OCI-LY3 (cell line): ENCODE results near the gene SPRYD4.
A peak's percentile ranks its signal among the peaks of the same experiment; 100 is the strongest.

Source experiments
- H2AFZ ChIP-seq: fragments of 200-600, 300-600 bp; shearing (Covaris generic); 2 replicates; pipeline ENCODE4 v1.6.0; 2014; ENCODE audit warnings: antibody characterized with exemption, low read depth, low read length
- H3K27ac ChIP-seq: fragments of 200-600, 300-600 bp; sonication (generic); 2 replicates; pipeline ENCODE4 v1.5.1; 2014; ENCODE audit warnings: mild to moderate bottlenecking, low read length, moderate library complexity, mixed read lengths
- H3K27me3 ChIP-seq: fragments of 200-600, 300-600 bp; sonication (generic); 2 replicates; pipeline ENCODE4 v1.6.1; 2014; ENCODE audit warnings: low read depth, low read length, mixed read lengths
- H3K36me3 ChIP-seq: fragments of 200-600, 300-600 bp; sonication (generic); replicated peaks from 2 replicates; pipeline ENCODE3; 2014; ENCODE audit warnings: low read depth, low read length, mixed read lengths
- H3K4me1 ChIP-seq: fragments of 300-600, 200-600 bp; sonication (generic); 2 replicates; pipeline ENCODE4 v1.6.1; 2014; ENCODE audit warnings: low read length, mixed read lengths
- H3K4me2 ChIP-seq: fragments of 200-600, 300-600 bp; sonication (generic); 2 replicates; pipeline ENCODE4 v1.6.1; 2014; ENCODE audit warnings: low read length, mixed read lengths
- H3K4me3 ChIP-seq: fragments of 300-600, 200-600 bp; sonication (generic); 2 replicates; pipeline ENCODE4 v1.5.1; 2014; ENCODE audit warnings: antibody characterized with exemption, mild to moderate bottlenecking, low read length, moderate library complexity
- H3K79me2 ChIP-seq: fragments of 300-600, 200-600 bp; shearing (Covaris generic); 2 replicates; pipeline ENCODE4 v1.6.1; 2014; ENCODE audit warnings: mild to moderate bottlenecking, low read length, mixed read lengths
- H3K9ac ChIP-seq: fragments of 300-600, 200-600 bp; shearing (Covaris generic); 2 replicates; pipeline ENCODE4 v1.6.0; 2014; ENCODE audit warnings: mild to moderate bottlenecking, low read length, moderate library complexity
- H3K9me3 ChIP-seq: fragments of 200-600, 300-600 bp; shearing (Covaris generic); 2 replicates; pipeline ENCODE4 v1.6.1; 2014; ENCODE audit warnings: low read length, mixed read lengths; ENCODE audit not compliant: insufficient read depth
- H4K20me1 ChIP-seq: fragments of 200-600, 300-600 bp; sonication (generic); 2 replicates; pipeline ENCODE4 v1.6.1; 2016; ENCODE audit warnings: low read length, mixed read lengths; ENCODE audit not compliant: insufficient read depth
- EZH2phosphoT487 ChIP-seq: fragments of 200-600 bp; shearing (Covaris generic); IDR thresholded peaks from 2 replicates; pipeline ENCODE4 v1.6.1; 2018; ENCODE audit warnings: antibody characterized with exemption, mixed run types, low read depth
- TF ChIP-seq, protein P1 (sequence below): fragments of 200-600, 300-600 bp; sonication (generic); IDR thresholded peaks from 2 replicates; pipeline ENCODE4 v1.5.1; 2014; ENCODE audit warnings: antibody characterized with exemption, low read length, low read depth

Gene SPRYD4

DNA sequence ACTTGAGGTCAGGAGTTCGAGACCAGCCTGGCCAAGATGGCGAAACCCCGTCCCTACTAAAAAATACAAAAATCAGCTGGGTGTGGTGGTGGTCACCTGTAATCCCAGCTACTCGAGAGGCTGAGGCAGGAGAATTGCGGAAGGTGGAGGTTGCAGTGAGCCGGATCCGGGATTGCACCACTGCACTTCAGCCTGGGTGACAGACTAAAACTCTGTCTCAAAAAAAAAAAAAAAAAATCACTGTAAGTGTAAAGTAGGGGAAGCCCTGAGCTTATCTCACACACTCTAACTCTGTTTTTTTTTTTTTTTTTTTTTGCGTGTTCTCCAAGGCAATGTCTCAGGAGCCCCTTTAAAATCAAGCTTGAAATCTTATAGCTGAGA, 52.8 kb downstream of the SPRYD4 start:
- Histone ChIP-seq H3K4me1 (peaks cover 25% of the 10 kb centered on the region), H4K20me1 (no peaks in the 10 kb centered on the region), H3K36me3 (no peaks in the 10 kb centered on the region), H2AFZ (peak overlapping the region; percentile 71), H3K9ac (peak overlapping the region; percentile 67), H3K27me3 (no peaks in the 10 kb centered on the region), H3K9me3 (no peaks in the 10 kb centered on the region), H3K4me2 (peak overlapping the region; percentile 95), H3K27ac (no peak overlapping the region), H3K4me3 (peak overlapping the region; percentile 80), H3K79me2 (0 out of 2 replicates have a peak, but pooled peaks cover 10% of the 10 kb centered on the region)
- TF ChIP-seq, protein P1, sequence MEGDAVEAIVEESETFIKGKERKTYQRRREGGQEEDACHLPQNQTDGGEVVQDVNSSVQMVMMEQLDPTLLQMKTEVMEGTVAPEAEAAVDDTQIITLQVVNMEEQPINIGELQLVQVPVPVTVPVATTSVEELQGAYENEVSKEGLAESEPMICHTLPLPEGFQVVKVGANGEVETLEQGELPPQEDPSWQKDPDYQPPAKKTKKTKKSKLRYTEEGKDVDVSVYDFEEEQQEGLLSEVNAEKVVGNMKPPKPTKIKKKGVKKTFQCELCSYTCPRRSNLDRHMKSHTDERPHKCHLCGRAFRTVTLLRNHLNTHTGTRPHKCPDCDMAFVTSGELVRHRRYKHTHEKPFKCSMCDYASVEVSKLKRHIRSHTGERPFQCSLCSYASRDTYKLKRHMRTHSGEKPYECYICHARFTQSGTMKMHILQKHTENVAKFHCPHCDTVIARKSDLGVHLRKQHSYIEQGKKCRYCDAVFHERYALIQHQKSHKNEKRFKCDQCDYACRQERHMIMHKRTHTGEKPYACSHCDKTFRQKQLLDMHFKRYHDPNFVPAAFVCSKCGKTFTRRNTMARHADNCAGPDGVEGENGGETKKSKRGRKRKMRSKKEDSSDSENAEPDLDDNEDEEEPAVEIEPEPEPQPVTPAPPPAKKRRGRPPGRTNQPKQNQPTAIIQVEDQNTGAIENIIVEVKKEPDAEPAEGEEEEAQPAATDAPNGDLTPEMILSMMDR, result no peak
- TF ChIP-seq EZH2phosphoT487, result no peak

DNA sequence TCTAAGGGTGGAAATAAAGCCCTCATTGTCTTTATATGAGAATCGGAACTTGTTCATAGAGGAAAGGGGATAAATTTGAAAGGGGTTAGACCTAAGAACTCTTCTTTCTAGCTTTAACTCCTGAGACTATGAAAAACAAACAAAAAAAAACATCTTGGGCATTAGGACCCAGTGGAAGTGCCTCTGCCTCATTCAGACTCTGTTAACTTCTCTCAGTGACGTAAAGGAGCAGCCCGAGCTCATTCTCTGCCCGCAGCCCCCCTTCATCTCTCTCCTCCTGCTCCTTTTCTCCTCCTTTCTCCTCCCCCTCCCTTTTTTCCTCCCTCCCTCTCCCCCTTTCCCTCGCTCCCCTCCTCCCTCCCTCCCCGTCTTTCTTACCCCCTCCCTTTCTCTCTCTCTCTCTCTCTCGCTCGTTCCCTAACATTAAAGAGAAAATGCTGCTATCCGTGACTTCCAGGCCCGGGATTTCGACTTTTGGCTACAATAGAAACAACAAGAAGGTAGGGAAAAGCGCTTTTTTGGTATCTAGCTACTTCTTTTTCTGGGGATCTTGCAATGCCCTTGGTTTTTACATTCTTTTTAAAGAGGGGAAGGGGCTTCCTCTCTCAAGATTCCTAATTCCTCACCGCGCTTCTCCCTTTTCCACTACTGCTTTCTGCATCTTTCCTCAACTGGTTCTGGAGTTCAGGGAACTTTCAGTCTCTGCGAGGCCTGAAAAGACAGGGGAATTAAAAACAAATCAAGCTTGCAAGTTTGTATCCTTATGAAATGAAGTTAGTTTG, 53.4 kb downstream of the SPRYD4 start, which contains the start of gene RBMS2:
RBMS2 (plus strand) TSS at position 231 of the 782 bp plus-strand sequence; CDS start at position 435, 204 bp downstream.
- no peak for TF ChIP-seq EZH2phosphoT487
- TF ChIP-seq, protein P1, result no peak
- Histone ChIP-seq H3K4me2 (peak within 1 kb of the TSS; percentile 95), H2AFZ (peak within 1 kb of the TSS; percentile 71), H3K9ac (peak within 1 kb of the TSS; percentile 67), H4K20me1 (no peaks in the 10 kb centered on the region), H3K79me2 (0 out of 2 replicates have a peak, but pooled peaks cover 10% of the 10 kb centered on the region), H3K4me1 (peaks cover 25% of the 10 kb centered on the region), H3K36me3 (no peaks in the 10 kb centered on the region), H3K9me3 (no peaks in the 10 kb centered on the region), H3K27me3 (no peaks in the 10 kb centered on the region), H3K27ac (no peak within 1 kb of the TSS), H3K4me3 (peak within 1 kb of the TSS; percentile 80)

- Histone ChIP-seq H3K27me3 (no peaks in the 10 kb centered on the region), H3K4me3 (peak overlapping the region; percentile 80), H3K4me1 (peaks cover 25% of the 10 kb centered on the region), H3K79me2 (0 out of 2 replicates have a peak, but pooled peaks cover 10% of the 10 kb centered on the region), H3K9ac (peak overlapping the region; percentile 67), H3K36me3 (no peaks in the 10 kb centered on the region), H3K9me3 (no peaks in the 10 kb centered on the region), H3K4me2 (peak overlapping the region; percentile 95), H4K20me1 (no peaks in the 10 kb centered on the region), H3K27ac (no peak overlapping the region), H2AFZ (peak overlapping the region; percentile 71; the same call in 1 of the 2 replicates)
- TF ChIP-seq, protein P1, result no peak
- no peak for TF ChIP-seq EZH2phosphoT487
Observed at GRCh38 chr12:56522411-56523193, 54.2 kb downstream of the SPRYD4 start.

GRCh38 chr12:56528846-56529245, 60.5 kb downstream of the SPRYD4 start:
- no peak overlapping the region for H3K4me3 ChIP-seq
- H3K27ac ChIP-seq, result no peak overlapping the region
- TF ChIP-seq, protein P1, result no peak
- no peak for TF ChIP-seq EZH2phosphoT487
- no peaks in the 10 kb centered on the region for H3K27me3 ChIP-seq
- no peaks in the 10 kb centered on the region for H3K36me3 ChIP-seq
- no peaks in the 10 kb centered on the region for H4K20me1 ChIP-seq
- H3K9ac ChIP-seq, result no peak overlapping the region
- H3K9me3 ChIP-seq, result no peaks in the 10 kb centered on the region
- no peak overlapping the region for H3K4me2 ChIP-seq
- H2AFZ ChIP-seq, result no peak overlapping the region
- H3K79me2 ChIP-seq, result no peaks in the 10 kb centered on the region
- no peaks in the 10 kb centered on the region for H3K4me1 ChIP-seq
